RPMI8226 (cell line): ENCODE results near the gene SYCP2.
"Not testable (repeated sequence)": the region's sequence is repeated elsewhere in the genome, so short reads cannot be mapped to it uniquely, and the experiment has no call there.

Experiments used
- DNase-seq: peaks from one replicate; pipeline ENCODE4 v3.0.0-alpha.2; 2015

The SYCP2 gene

GRCh38 chr20:59933296-59933848 is at the start of gene SYCP2:
Gene SYCP2 (minus strand): TSS chr20:59933637. CDS start chr20:59922413, 11,224 bp downstream.
- no peak for DNase-seq

- no peak for DNase-seq
Measured at GRCh38 chr20:59983076-59983475, 49.6 kb upstream of the SYCP2 start.

- DNase-seq = no peak
Measured at GRCh38 chr20:59977086-59977485, 43.6 kb upstream of the SYCP2 start.

GRCh38 chr20:59976156-59976782 is 42.8 kb upstream of the SYCP2 start:
- DNase-seq = no peak

- no peak for DNase-seq
Measured at GRCh38 chr20:59972037-59972801, 38.8 kb upstream of the SYCP2 start.

GRCh38 chr20:59971428-59971827 is 38.0 kb upstream of the SYCP2 start:
- DNase-seq = no peak

- no peak for DNase-seq
Measured at GRCh38 chr20:59966428-59966827, 33.0 kb upstream of the SYCP2 start.

- peak; percentile 46 for DNase-seq
Measured at GRCh38 chr20:59962155-59962554, 28.7 kb upstream of the SYCP2 start.

GRCh38 chr20:59961423-59961822 is 28.0 kb upstream of the SYCP2 start:
- no peak for DNase-seq

- peak; percentile 49 for DNase-seq
Measured at GRCh38 chr20:59958626-59959025, 25.2 kb upstream of the SYCP2 start.

- no peak for DNase-seq
Measured at GRCh38 chr20:59958123-59958522, 24.7 kb upstream of the SYCP2 start, which contains the start of gene CDH26. Gene CDH26 (plus strand): TSS chr20:59958423. CDS start chr20:59958727, 304 bp downstream.

- DNase-seq = not testable (repeated sequence)
Measured at GRCh38 chr20:59957568-59957967, 24.1 kb upstream of the SYCP2 start.

- DNase-seq = peak; percentile 47
Measured at GRCh38 chr20:59955131-59955796, 21.8 kb upstream of the SYCP2 start.

GRCh38 chr20:59954718-59955117 is 21.3 kb upstream of the SYCP2 start:
- no peak for DNase-seq

- no peak for DNase-seq
Measured at GRCh38 chr20:59949911-59950310, 16.5 kb upstream of the SYCP2 start.

GRCh38 chr20:59948828-59949720 is 15.6 kb upstream of the SYCP2 start:
- DNase-seq = peak; percentile 63

GRCh38 chr20:59948212-59948611 is 14.8 kb upstream of the SYCP2 start:
- DNase-seq = no peak

- DNase-seq = no peak
Measured at GRCh38 chr20:59947376-59947775, 13.9 kb upstream of the SYCP2 start.

GRCh38 chr20:59945731-59946130 is 12.3 kb upstream of the SYCP2 start:
- no peak for DNase-seq

GRCh38 chr20:59945175-59945574 is 11.7 kb upstream of the SYCP2 start:
- no peak for DNase-seq

- DNase-seq = no peak
Measured at GRCh38 chr20:59944726-59945125, 11.3 kb upstream of the SYCP2 start.

GRCh38 chr20:59942245-59942644 is 8.8 kb upstream of the SYCP2 start:
- DNase-seq = no peak

- DNase-seq = no peak
Measured at GRCh38 chr20:59940956-59941294, 7.5 kb upstream of the SYCP2 start.
